Pulmonary artery endothelial cell (primary cell): ENCODE data around the gene SENP1. TPM values are rescaled to one million over a fixed set of nuclear protein-coding genes. Genes with fewer than 3 reads are reported as not detected.

Source experiments
- DNase-seq: peaks from one replicate; pipeline ENCODE4 v3.0.0-alpha.2; 2011; ENCODE audit warnings: low read depth, low spot score
- total RNA-seq: library from RNA; depleted of rRNA; stranded (reverse); fragments of >200 nt; gene quantifications from 2 replicates; pipeline ENCODE4 v1.2.3, GENCODE V29; 2014

The SENP1 gene
- total RNA-seq, 1 donor from 2014 or later = 12.6 TPM

DNA sequence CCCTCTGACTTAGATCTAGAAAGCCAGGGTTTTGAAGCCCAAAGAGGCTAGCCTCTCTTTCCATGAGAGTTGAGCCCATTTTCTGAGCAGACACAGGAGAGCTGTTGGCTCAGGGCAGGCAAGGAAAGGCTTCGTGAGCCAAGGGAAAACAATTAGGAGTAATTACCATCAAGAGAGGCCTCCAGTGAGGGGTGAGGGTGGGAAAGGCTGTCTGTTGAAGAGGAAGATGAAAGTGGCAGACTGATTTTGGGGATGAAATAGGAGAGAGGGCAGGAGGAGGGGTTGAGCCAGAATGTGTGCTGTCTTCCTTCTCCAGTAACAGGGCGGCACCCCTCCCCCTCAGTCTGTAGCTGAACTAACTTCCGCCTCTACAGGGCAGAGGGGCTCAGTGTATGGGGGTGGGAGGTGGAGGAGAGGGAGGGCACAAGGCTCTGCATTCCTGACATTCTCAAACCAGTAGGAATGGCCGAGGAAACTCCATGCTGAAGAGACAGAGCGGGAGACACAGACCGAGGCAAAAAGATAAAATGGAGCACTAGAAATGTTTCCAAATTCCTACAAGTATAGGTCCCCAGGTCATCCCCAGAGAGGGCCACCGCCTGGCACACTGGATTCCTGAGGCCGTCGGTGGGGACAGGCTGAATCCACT is 68.5 kb downstream of the SENP1 start:
- DNase-seq = no peak

DNA sequence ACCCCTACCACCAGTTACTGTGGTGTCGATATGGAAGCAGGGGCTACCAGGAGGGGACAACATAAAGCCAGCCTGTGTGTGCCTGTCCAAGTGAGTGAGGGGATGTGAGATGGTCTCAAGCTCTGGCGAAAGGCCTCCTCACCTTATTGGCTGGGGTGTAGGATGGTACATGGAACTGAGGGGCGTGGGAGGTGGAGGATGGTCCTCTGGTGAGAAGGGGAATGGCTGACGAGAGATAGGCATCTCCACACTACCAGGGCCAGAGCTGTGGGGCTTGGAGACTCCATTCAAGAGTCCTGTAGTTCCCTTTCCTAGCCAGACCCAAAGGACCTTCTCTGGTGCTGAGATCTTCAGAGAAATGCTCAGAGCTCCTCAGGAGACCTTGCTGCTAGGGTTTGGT is 69.1 kb downstream of the SENP1 start:
- DNase-seq = no peak

DNA sequence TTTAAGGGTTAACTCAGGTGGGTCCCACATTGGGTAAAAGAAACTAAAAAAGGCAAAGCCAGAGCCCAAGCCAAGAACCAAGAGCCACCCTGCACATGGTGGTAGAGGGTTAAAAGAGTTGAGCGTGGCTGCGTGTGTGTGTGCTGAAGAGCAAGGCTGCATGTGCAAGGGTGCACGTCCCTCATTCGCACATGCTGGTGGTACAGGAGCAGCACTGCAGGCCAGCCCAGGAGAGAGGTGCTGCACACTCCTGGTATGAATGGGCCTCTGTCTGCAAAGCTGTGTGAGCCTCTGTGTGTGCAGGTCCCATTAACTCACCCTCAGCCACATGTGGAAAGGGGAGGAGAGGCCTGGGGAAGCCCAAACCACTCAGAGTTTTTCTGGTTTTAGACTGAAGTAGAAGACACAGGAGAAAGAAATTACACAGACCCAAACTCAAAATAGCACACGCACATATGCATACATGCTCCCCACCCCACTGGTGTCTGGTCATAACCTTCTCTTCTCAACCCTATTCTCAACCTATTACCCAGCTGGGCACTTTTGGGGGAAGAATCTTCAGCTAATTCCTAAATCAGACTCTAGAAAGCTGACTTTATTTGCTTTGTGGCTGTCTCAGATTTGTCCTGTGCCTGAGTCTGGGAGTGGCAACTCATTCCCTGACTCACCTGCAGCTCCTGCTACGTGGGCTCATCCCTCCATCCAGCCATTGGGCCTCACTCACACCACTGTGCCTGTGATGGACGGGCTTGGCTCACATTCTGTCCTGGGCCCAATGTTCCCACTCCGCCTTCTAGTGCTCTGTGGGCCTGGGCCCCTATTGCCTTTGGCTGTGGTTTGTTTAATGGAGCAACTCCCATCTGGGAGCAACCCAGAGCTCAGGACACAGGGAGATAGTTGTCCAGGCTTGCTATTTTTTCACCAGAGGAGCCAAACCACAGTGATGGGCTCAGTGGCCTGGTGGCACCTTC is 70.8 kb downstream of the SENP1 start:
- DNase-seq = no peak

DNA sequence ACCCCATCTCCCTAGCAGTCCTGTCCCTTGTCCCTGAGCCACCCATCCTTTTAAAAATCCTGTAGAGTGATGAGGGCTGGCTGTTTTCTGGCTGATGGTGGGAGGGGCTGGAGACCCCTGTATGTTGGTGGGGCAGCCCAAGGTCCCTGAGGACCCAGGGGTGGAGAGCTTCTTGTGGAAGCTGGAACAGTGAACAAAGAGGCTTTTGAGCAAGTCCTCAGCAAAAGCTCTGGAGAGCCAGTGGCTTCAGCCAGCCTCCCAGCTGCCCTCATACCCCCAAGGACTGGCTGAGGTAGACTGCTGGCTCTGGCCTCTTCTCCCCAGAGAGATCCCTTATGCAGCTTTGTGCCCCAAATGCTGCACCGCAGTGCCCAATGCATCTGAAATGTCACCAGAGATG is 72.4 kb downstream of the SENP1 start:
- DNase-seq = no peak

DNA sequence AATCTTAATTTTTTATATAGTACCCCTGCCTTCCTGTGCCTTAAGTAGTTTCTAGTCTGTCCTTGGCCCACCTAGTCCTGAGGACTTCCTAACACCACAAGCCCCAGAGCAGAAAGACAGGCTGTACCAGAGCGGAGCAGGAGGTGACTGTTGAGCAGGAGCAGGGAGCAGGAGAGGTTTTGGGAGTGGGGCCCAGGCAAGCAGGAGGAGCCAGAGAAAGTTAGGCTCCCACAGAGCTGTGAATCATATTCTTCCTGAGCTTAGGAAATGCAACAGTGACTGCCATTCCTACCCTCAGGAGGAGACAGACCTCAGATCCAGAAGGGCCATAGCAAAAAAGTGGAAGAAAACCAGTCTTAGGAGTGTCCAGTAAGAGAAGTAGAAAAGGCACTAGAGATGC is 73.3 kb downstream of the SENP1 start:
- no peak for DNase-seq

DNA sequence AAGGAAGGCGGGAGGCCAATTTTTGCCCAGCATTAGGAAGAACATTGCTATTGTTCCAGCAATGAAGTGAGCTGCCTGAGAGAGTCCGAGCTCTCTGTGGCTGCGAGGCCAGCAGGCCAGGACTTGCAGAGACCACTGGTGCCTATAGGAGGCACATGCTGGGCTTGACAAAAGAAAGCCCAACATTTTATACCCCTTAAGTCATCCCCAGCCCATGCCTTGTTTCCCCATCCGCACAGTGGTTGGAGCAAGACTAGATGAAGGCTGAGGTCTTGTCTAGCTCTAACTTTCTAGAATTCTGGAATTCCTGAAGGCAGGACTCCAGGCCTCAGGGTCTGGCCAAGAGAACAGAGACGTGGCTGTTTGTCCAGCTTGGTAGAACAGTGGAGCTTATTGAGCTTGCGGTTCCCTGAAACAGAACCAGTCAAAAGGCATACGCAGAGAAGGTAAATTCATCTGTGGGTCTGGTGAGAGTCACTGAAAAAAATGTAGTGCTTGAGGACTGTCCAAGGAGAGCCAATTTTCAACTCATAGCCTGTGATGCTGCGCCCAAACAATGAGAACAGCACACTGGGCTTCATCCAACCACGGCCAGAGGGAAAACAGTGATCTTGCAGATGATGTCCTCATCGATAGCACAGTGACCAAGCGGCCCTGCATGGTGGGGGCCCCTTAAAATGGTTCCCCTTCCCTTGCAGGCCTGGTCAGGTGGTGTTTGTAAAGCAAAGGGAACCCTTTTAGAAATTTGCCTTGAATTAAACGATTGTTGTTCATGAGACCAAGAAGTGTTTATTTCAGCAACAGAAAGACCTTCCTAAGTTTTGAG is 74.5 kb downstream of the SENP1 start:
- no peak for DNase-seq

DNA sequence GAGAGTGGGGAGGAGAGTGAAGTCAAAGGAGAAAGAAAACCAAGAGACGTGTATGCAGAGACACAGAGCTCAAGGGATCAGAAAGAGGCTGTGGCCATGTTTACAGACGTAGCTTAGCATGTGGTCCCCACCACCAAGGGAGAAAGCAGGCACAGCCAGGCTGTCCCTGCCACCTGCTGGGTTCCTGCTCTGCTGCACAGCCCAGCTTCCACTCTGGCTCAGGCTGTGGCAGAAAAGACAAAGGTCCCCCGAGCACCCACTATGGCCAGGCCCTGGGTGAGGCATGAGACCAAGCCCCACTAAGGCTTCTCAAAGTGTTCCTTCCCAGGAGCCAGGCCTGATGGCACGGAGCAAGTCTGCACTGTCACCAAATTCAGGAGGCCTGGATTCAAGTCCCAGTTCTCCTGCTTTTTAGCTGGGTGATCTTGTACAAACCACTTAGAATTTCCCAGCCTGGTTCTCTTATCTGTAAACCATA is 75.7 kb downstream of the SENP1 start:
- DNase-seq = no peak

DNA sequence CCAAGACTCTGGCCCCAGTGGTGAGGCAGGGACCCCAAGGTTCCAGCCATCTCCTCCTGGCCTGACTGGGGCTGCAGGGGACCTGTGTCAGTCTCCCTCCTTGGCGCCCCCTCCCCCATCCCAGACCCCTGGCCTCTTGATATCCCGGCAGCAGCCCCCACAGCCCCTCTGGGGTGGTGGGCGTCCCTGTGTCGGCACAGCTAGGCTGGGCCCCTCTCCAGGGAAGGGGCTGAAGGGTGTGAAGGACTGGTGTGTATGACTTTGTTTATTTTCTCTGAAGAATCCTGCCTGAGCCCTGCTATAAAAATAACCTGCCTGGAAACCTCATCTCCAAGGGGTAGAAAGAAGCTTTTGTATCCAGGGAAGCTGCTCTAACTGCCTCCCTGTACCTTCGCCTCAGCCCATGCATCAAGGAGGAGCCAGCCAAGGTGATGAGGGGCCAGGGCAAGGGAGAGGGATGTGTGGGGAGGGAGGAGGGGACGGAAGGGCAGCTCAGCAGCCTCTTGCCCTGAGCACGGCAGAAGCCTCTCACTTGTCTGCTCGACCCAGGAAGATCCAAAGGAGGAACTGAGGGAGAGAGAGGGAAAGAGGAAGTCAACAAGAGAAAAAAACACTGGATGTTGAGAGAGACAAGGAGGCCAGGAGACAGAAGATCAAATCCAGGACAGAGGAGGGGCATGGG is 76.2 kb downstream of the SENP1 start:
- DNase-seq = no peak

DNA sequence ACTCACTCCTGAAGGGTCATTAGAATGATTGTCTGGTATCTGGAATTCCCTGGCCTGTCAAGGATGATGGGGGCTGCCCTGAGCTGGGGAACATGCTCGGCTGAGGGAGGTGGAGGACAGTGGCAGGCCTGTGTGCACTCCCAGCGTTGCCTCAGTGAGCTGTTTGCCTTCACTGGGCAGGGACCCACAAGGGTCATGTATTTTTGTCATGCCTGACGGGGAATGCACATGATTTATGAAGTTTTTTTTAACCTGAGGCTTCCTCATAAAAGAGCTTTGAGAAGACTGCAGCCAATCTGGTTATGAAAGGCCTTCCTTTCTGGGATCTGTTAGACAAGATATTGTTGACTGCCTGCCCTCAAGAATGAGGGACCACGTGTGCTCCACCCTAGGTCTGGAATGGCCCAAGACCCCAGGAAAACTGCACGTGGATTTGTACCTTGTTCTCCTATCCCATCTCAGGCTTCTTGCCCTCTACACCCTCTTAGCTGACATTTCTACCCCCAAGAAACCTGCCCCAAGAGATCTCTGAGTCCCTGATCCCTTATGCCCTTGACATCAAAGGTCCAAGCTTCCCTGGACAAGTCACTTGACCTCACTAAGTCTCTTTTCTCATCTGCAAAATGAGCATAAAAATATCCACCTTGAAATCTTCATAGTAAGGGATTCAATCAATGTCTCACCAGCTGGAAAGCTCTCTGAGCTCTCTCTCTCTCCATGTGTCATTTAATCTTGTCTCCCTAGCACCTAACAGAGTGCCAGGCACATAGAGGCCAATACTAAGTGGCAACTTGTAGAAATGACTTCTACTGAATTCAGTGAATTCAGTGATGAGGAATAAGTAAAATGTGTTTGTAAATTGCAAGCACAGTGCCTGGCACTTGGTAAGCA is 77.1 kb downstream of the SENP1 start:
- no peak for DNase-seq

DNA sequence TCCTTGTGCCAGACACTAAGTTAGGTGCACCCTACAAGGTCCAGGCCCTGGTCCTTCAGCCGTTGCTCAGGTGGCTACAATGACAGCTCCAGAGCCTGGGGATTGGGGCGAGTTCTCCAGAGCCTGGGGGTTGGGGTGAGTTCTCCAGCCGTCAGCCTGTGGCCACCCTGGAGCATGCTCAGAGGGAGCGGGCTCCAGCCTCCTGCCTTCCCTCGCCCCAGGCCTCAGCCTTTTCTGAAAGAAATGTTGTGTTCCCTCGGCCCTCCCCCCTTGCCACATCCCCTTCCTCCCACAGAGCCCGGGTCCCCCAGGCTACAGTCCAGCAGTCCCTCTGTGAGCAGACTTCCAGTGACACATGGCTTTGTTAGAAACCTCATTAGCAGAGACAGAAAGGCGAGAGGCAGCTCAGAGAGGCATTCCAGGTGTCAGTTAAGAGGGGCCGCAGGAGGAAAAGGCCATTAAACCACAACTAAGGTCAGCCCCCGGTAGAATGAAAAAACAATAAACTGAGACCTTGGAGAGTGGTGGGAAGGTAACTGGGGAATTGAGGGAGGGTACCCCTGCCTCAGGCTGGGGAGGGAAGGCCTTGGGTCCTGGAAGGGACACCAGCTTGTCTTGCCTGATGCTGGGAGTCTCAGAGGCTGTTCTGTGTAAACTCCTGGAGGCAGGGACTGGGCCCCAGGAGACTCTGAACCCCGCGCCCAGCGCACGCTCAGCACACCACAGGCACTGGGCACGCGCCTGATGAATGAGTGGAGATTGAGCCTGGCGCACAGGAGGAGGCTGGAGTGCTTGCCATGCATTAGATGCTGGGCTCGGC is 78.5 kb downstream of the SENP1 start:
- DNase-seq = no peak

DNA sequence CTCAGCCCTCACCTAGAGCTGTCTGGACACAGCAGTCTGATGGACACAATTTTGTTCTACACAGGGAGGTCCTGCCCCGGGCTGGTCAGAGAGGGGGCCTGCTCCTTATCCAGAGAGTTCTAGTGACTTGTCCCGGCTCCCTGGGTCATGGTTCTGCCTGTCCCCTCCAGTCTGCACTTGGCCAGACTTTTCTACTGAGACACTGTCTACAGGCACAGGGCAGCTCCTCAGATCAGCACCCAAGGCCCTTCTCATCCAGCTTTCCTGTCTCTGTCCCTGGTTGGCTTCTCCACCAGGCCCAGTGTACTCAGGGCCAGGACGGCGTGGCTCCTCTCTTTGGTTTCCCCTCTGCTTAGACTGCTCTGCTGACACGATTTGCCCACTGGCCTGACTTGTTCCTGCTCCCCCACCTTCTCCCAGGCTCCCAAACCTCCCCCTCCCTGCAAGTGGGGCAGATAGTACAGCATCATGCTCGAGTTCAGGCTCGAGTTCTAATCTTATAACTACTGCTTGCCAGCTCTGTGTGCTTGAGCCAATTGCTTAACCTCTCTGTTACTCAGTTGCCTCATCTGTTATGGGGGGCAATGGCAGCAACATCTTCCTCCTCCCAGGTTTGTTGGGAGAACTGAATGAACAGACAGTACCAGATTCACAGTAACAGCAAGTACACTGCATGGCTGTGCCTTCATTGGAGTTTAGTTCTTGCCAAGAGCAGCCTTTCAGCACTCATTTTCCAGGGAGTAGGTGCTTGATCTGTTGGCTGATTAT is 79.6 kb downstream of the SENP1 start:
- no peak for DNase-seq

DNA sequence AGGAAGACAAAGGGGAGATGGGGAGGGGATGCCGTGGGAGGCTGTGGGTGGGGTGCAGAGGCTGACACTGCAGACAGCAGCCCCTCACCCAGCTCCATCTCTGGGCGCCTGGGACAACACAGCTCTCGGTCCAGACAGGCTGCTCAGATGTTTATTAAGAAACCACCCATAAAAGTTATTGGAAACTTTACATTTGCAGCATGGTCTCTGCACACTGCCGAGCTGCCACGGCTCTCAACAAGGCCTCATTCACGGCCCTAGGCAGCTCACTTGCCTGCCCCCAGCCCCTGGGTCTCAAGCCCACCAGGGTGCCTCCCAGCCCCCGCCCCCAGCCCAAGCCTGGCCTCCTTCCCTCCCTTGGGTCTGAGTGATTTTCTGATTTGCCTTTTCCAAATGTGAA is 80.6 kb downstream of the SENP1 start:
- no peak for DNase-seq

DNA sequence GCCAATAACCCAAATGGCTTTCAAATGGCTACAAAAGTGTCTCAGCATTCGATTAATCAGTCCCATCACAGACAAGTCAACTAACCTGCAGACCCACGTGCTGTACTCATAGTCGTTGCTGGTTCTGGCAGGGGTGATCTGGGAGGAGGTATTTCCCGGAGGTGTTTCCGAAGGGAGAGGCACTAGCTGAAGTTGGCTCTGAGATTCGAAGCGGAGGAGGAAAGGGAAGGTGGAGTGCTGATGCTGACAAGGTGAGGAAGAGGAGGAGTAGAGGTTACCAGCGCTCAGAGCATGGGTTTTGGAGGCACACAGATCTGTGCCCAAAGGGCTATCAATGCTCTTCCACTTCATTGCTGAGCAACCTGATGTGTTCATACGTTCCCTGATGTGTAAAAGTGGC is 81.1 kb downstream of the SENP1 start:
- no peak for DNase-seq

DNA sequence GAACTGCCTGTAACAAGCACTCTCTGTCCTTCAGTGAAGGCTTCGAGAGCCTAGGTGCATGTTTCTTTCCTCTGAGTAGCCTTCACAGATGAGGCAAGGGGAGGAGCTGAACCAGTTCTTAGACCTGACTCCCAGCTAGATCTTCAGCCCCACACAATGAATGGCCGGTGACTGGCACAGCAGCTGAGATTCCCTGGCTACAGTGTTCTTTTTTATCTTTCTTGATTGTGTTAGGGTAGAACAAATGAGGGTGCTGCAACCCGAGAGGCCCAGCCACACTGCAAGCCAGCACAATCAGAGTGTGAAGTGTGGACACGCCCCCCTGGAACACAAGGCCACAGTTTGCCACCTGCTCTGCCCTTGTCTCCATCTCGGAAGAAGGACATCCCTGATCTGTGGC is 82.5 kb downstream of the SENP1 start:
- DNase-seq = no peak

DNA sequence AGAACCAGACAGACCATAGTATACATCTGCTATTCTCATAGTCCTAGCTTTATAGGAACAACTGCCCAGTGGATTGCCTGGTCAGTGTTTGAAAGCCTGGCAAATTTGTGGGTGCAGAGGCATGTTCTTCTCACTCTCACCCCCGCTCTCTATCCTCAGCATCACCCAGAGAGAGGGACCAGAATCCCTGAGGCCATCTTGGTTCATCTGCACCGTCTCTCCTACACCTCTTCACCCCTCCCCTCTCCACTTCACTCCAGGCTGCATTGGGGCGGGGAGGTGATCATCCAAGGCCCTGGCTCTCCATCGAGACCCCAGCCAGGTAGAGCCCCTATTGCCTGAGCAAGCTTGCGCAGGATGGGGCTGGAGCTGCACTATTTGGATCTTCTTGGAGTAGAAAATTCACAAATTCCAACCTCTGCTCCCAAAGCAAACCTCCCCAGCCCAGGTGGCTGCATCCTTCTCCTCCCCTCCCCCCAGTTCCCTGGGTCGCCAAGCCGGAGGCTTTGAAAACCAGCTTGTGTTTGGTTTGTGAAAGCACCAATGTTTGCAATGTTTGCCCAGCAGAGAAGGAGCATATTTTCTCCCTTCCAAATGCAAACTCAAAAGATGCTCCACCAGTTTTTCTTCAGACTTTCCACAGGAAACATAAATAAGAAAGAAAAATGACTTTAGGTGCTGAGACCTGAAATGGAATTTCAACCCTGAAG is 83.0 kb downstream of the SENP1 start:
- no peak for DNase-seq

DNA sequence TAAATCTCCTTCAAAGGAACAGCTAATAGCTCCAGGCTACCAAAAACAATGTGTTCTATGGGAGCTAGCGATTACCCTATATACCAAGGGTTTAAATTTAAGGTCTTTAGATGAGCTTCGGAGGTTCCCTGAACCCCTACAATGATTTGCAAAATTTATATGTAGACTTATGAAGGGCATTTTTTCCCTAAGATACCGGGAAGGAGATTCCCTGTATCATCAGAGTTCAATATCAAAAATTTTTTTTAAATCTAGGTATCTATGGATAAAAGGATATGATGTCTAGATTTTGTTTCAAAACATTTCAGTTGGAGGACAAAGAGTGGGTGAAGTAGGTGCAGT is 83.7 kb downstream of the SENP1 start:
- DNase-seq = no peak

DNA sequence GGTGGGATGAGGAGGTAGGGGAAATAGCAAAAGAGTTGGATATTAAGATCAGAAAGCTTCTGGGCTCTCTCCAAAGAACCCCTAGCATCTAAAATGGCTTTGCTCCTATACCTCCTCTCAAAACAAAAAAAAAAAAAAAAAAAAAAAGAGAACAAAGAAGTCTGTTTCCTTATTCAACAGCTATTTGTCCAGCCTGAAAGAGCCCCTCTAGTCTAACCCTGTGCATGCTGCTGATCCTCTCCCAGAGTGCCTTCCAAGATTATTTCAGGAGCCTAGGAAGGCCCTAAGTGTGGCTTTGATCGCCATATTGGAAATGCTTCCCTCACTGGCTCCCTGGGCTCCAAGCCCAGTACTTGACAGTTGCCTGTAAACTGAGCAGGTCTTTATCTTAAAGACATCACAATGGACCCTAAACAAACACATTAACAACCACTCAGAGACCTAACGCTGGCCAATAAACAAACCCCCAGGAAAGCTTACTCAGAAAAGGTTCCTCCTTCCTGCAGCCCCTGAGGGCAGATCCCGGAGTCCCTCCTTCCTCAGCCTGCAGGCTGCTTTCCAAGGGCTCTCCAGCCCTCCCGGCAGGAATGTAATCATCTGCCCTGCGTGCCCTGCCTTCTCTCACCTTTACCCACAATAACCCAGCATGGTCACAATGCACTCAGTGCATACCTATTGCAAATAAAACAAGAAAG is 84.2 kb downstream of the SENP1 start:
- DNase-seq = no peak
